ENCODE results near the gene ACHE. TPM values are rescaled to one million over a fixed set of nuclear protein-coding genes. Genes with fewer than 3 reads are reported as not detected.

Gene ACHE
- total RNA-seq, 1 experiment from 2014 or later, result 10.4 TPM

DNA sequence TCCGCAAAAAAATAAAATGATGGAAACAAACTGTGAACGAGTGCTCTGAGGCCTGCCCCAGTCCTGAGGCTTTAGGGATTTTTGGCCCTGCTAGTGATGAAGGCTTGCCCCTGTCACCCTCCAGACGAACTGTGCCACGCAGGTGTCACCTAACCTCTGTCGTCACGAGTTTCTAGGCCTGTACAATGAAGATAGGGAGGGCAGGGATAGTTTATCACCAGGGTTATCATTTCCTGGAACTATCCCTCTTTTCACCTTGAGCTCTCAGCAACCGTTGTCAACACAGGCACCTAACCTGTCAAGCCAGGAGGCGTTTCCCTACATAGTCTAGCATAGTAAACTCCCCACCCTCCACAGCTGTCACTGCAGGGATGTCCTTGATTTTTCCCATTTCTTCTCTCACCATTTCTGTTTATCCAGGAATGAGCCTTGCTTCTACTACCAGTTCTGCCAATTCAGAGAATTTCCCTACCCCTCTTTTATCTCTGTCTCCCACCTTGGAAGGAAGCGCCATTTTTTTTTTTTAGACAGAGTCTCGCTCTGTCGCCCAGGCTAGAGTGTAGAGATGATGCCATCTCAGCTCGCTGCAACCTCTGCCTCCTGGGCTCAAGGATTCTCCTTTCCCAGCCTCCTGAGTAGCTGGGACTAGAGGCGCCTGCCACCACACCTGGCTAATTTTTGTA, 2.2 kb upstream of the ACHE start:
- POLR2A ChIA-PET, result interaction anchor here (0.6 to 0.8 kb wide), 2 partner anchors 11 to 119 kb away, joined by 3 to 4 read pairs; no protein-coding TSS in a partner anchor
- no peak overlapping the region for H3K4me3 ChIP-seq (ENCODE audit: low read depth in 2 of 2, low read length in 2 of 2)
- in situ Hi-C loops (cut with HindIII; ENCODE audit: low pct_unique_long_range_greater_than_20kb, low sequenced_read_pairs) (no loop called here), intact Hi-C loops (cut with micrococcal nuclease; ENCODE audit: unreplicated experiment) (loop anchor here (2.0 to 5.0 kb wide), 2 partner anchors 161 to 179 kb away; no protein-coding TSS in a partner anchor)
- H3K4me1 ChIP-seq (ENCODE audit: control insufficient read depth, insufficient read depth, low read length), result peaks cover 13% of the 10 kb centered on the region
- DNase-seq (ENCODE audit: low read depth, low spot score), result no peak
- BruUV-seq (replicated peaks), result no TSS peak
- CTCF ChIA-PET, result interaction anchor here (0.8 to 1.8 kb wide), 2 partner anchors 14 to 161 kb away, joined by 3 to 14 read pairs; no protein-coding TSS in a partner anchor
- ATAC-seq, result no peak
- no peaks in the 10 kb centered on the region for H3K9me3 ChIP-seq (ENCODE audit: control insufficient read depth, insufficient read depth, low read depth, low read length)
- H3K27ac ChIP-seq (ENCODE audit: low read length), result no peak overlapping the region
- no peaks in the 10 kb centered on the region for H3K36me3 ChIP-seq (ENCODE audit: control insufficient read depth, insufficient read depth, low read length)
- TF ChIP-seq SIN3A (IDR thresholded peaks at IDR 0.05; ENCODE audit: borderline replicate concordance, insufficient read depth, low read depth, low read length), result no peak
- TF ChIP-seq, protein P1, sequence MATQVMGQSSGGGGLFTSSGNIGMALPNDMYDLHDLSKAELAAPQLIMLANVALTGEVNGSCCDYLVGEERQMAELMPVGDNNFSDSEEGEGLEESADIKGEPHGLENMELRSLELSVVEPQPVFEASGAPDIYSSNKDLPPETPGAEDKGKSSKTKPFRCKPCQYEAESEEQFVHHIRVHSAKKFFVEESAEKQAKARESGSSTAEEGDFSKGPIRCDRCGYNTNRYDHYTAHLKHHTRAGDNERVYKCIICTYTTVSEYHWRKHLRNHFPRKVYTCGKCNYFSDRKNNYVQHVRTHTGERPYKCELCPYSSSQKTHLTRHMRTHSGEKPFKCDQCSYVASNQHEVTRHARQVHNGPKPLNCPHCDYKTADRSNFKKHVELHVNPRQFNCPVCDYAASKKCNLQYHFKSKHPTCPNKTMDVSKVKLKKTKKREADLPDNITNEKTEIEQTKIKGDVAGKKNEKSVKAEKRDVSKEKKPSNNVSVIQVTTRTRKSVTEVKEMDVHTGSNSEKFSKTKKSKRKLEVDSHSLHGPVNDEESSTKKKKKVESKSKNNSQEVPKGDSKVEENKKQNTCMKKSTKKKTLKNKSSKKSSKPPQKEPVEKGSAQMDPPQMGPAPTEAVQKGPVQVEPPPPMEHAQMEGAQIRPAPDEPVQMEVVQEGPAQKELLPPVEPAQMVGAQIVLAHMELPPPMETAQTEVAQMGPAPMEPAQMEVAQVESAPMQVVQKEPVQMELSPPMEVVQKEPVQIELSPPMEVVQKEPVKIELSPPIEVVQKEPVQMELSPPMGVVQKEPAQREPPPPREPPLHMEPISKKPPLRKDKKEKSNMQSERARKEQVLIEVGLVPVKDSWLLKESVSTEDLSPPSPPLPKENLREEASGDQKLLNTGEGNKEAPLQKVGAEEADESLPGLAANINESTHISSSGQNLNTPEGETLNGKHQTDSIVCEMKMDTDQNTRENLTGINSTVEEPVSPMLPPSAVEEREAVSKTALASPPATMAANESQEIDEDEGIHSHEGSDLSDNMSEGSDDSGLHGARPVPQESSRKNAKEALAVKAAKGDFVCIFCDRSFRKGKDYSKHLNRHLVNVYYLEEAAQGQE (IDR thresholded peaks at IDR 0.05; ENCODE audit: insufficient read depth in 1 of 2, low read depth in 2 of 2, low read length in 1 of 2), result no peak
- TF ChIP-seq, protein P2, sequence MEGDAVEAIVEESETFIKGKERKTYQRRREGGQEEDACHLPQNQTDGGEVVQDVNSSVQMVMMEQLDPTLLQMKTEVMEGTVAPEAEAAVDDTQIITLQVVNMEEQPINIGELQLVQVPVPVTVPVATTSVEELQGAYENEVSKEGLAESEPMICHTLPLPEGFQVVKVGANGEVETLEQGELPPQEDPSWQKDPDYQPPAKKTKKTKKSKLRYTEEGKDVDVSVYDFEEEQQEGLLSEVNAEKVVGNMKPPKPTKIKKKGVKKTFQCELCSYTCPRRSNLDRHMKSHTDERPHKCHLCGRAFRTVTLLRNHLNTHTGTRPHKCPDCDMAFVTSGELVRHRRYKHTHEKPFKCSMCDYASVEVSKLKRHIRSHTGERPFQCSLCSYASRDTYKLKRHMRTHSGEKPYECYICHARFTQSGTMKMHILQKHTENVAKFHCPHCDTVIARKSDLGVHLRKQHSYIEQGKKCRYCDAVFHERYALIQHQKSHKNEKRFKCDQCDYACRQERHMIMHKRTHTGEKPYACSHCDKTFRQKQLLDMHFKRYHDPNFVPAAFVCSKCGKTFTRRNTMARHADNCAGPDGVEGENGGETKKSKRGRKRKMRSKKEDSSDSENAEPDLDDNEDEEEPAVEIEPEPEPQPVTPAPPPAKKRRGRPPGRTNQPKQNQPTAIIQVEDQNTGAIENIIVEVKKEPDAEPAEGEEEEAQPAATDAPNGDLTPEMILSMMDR (IDR thresholded peaks at IDR 0.05), result no peak
- no peak for TF ChIP-seq TCF7L2 (IDR thresholded peaks at IDR 0.05; ENCODE audit: low read depth, low read length)
- no peak for TF ChIP-seq POLR2AphosphoS5 (IDR thresholded peaks at IDR 0.05; ENCODE audit: low read depth, low read length)
- H3K27me3 ChIP-seq (ENCODE audit: control insufficient read depth, insufficient read depth, low read length), result no peaks in the 10 kb centered on the region; the same call in 1 of the 2 replicates

DNA sequence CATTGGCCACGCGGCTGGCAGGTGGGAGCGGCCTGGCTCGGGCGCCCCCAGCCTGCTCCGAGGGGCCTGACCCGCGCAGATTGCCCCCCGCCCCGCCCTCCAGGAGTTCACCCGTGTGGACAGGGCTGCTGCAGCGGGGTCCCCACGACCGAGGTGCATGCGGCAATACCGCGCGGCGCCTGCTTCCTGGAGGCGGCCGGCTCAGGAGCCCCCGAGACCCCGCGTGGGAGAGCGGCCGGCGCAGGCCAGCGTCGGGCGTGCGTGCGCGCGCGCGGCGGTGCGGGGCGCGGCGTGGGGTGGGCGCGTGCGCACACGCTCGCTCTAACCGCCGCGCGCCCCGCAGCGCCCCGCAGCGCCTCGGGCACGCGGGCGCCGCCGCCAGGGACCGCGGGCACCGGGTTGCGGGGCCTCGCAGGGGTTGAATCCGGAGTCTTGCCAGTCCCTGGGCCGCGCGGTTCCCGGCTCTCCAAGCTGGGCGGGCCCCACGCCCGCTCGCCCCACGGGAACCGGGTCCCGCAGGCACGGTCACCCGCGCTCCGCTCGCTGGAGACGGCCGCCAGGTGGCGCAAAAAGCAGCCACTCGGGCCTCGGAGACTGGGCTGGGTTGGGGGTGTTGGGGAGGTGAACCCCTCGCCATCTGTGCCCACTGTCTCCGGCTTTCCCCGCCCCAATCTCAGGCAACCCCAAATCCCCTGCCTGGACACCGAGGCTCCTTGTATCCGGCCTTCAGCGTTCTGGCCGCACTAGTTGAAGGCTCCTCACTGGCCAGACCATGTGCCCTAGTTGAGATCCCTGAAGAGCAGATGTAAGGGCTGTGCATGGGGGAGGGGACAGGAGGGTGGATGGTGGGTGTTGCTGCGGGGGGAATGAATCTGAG, 1.3 kb upstream of the ACHE start:
- TF ChIP-seq, protein P2 (IDR thresholded peaks at IDR 0.05), result peak; percentile 94
- TF ChIP-seq TCF7L2 (IDR thresholded peaks at IDR 0.05; ENCODE audit: low read depth, low read length) (no peak), POLR2AphosphoS5 (IDR thresholded peaks at IDR 0.05; ENCODE audit: low read depth, low read length) (no peak), SIN3A (IDR thresholded peaks at IDR 0.05; ENCODE audit: borderline replicate concordance, insufficient read depth, low read depth, low read length) (0 out of 2 replicates have a peak, but pooled peaks have one; percentile 27)
- TF ChIP-seq, protein P1 (IDR thresholded peaks at IDR 0.05; ENCODE audit: insufficient read depth in 1 of 2, low read depth in 2 of 2, low read length in 1 of 2), result no peak
- ChIA-PET POLR2A (interaction anchor here (0.8 kb wide), 1 partner anchor 12 kb away, joined by 4 read pairs; no protein-coding TSS in a partner anchor), CTCF (no interaction called here)
- H3K27me3 ChIP-seq (ENCODE audit: control insufficient read depth, insufficient read depth, low read length), result no peaks in the 10 kb centered on the region; the same call in 1 of the 2 replicates
- H3K27ac ChIP-seq (ENCODE audit: low read length), result no peak overlapping the region; the same call in 1 of the 2 replicates
- intact Hi-C loops (cut with micrococcal nuclease; ENCODE audit: unreplicated experiment), result loop anchor here (2.0 to 5.0 kb wide), 2 partner anchors 162 to 180 kb away; no protein-coding TSS in a partner anchor
- BruUV-seq (replicated peaks), result no TSS peak
- DNase-seq (ENCODE audit: low read depth, low spot score) (no peak), ATAC-seq (peak; percentile 56)
- in situ Hi-C loops (cut with HindIII; ENCODE audit: low pct_unique_long_range_greater_than_20kb, low sequenced_read_pairs), result no loop called here
- peak overlapping the region; percentile 50 to 57 for H3K4me3 ChIP-seq (ENCODE audit: low read depth in 2 of 2, low read length in 2 of 2)
- no peaks in the 10 kb centered on the region for H3K9me3 ChIP-seq (ENCODE audit: control insufficient read depth, insufficient read depth, low read depth, low read length)
- no peaks in the 10 kb centered on the region for H3K36me3 ChIP-seq (ENCODE audit: control insufficient read depth, insufficient read depth, low read length)
- H3K4me1 ChIP-seq (ENCODE audit: control insufficient read depth, insufficient read depth, low read length), result peaks cover 16% of the 10 kb centered on the region
